ENCODE measurements around the gene FAM177A1. TPM values are rescaled to one million over a fixed set of nuclear protein-coding genes. Genes with fewer than 3 reads are reported as not detected.

The FAM177A1 gene
- total RNA-seq, 1 donor from 2014 or later = 58.2 TPM

DNA sequence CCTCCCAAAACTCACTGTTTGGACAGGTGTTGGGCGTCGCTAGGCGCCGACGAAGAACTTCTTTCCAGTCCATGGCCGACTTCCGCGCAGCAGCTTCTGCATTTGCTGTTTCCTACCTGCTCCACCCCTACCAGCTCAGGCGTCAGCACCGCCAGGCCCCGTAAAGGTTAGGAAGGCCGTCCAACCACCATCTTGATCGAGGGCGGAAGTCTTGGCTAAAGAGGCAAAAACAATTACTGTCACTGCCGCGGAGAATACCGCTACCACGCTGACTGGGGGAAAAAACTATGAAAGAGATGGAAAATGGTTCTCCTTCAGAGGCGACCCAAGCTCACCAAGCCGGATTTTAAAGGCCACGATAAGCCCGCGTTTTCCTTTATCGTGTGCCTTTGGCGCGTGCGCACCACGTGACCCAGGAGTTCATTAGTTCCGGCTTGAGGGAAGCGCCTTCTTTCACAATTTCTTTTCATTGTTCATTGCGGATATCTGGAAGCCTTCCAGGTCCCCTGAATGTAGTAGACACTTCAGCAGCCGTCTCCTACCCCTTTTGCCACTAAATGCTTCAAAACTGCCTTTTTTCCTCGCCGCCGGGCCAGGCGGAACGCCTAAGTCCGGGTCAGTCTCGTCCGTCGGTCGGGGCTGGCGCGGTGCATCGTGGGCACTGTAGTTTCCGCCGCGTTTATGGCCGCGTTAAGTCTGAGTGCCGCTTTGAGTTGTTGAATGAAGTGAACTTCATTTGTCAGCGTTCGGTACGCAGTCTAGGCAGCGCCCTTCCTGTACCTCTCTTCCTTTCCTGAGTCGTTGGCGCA lies 76.0 kb downstream of the FAM177A1 start, which contains the start of the genes PPP2R3C and PRORP:
PPP2R3C (minus strand) TSS at position 104 of the 809 bp plus-strand sequence; CDS start at position 73, 31 bp downstream.
PRORP (plus strand) TSS at position 666 of the 809 bp plus-strand sequence. CDS start 694 bp downstream, outside the sequence.
- H3K27ac Mint-ChIP-seq = peak within 1 kb of the TSS; percentile 100
- TF ChIP-seq, protein P1, sequence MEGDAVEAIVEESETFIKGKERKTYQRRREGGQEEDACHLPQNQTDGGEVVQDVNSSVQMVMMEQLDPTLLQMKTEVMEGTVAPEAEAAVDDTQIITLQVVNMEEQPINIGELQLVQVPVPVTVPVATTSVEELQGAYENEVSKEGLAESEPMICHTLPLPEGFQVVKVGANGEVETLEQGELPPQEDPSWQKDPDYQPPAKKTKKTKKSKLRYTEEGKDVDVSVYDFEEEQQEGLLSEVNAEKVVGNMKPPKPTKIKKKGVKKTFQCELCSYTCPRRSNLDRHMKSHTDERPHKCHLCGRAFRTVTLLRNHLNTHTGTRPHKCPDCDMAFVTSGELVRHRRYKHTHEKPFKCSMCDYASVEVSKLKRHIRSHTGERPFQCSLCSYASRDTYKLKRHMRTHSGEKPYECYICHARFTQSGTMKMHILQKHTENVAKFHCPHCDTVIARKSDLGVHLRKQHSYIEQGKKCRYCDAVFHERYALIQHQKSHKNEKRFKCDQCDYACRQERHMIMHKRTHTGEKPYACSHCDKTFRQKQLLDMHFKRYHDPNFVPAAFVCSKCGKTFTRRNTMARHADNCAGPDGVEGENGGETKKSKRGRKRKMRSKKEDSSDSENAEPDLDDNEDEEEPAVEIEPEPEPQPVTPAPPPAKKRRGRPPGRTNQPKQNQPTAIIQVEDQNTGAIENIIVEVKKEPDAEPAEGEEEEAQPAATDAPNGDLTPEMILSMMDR (IDR thresholded peaks at IDR 0.05) = no peak
- peak; percentile 43 for TF ChIP-seq EZH2 (IDR thresholded peaks at IDR 0.05)
- peak within 1 kb of the TSS; percentile 82 for H3K4me3 ChIP-seq
- peak within 1 kb of the TSS; percentile 99 for H3K4me3 Mint-ChIP-seq
- H3K9ac ChIP-seq = peak within 1 kb of the TSS; percentile 55
- peak within 1 kb of the TSS; percentile 98 for H2AFZ ChIP-seq (replicated peaks)
- H3K27me3 ChIP-seq = no peaks in the 10 kb centered on the region
- H3K9me3 Mint-ChIP-seq = no peaks in the 10 kb centered on the region
- peaks cover 52% of the 10 kb centered on the region for H3K79me2 ChIP-seq (ENCODE audit: low read depth)
- H3K4me1 Mint-ChIP-seq = peaks cover 35% of the 10 kb centered on the region
- peaks cover 4% of the 10 kb centered on the region for H3K36me3 ChIP-seq
- peak; percentile 93 for DNase-seq (ENCODE audit: low spot score)
- H3K27me3 Mint-ChIP-seq (ENCODE audit: insufficient read depth, low read depth) = peaks cover 9% of the 10 kb centered on the region
- no peaks in the 10 kb centered on the region for H3K9me3 ChIP-seq (ENCODE audit: low read depth)
- peaks cover 15% of the 10 kb centered on the region for H3K36me3 Mint-ChIP-seq
- peaks cover 6% of the 10 kb centered on the region for H3K4me1 ChIP-seq
- peak within 1 kb of the TSS; percentile 89 for H3K4me2 ChIP-seq
- H3K27ac ChIP-seq = peak within 1 kb of the TSS; percentile 91
- H4K20me1 ChIP-seq (ENCODE audit: low read depth) = no peaks in the 10 kb centered on the region
- H3F3A ChIP-seq (ENCODE audit: low read depth) = peaks cover 16% of the 10 kb centered on the region

DNA sequence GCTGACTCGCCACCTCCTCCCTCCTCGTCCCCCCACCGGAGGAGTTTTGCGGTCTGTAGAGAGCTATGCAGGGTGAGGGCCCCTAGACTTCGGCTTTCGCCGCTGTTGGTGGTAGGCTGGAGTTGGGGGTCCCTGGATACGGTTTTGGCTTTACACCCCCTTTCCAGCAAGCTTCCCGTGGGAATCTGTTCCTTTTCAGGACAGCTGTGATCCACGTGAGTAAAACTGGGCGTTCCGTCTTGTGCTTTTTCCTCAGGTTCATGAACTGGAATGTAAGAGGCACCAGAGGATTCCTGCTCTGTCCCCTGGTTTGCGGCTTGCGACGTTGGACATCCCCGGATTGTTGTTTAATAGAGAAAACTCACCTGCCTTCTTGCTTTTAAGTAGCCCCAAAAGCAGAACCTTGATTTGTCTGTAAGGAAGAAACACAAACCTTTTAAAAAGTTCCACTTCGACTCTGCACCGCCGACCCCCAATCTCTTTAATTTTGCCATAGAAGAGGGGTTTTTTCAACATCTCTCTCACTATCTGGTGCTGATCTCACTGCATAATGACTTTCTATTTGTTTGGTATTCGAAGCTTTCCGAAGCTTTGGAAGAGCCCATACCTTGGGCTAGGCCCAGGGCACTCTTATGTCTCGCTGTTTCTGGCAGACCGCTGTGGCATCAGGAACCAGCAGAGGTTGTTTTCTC lies 76.8 kb downstream of the FAM177A1 start:
- peaks cover 4% of the 10 kb centered on the region for H3K36me3 ChIP-seq
- peaks cover 16% of the 10 kb centered on the region for H3K36me3 Mint-ChIP-seq
- peak overlapping the region; percentile 82 for H3K4me3 ChIP-seq
- H3K4me3 Mint-ChIP-seq = peak overlapping the region; percentile 99
- H3K4me2 ChIP-seq = peak overlapping the region; percentile 89
- DNase-seq (ENCODE audit: low spot score) = no peak
- H2AFZ ChIP-seq (replicated peaks) = peak overlapping the region; percentile 98
- H3K27ac Mint-ChIP-seq = peak overlapping the region; percentile 100
- TF ChIP-seq EZH2 (IDR thresholded peaks at IDR 0.05) (peak; percentile 15), EZH2phosphoT487 (IDR thresholded peaks at IDR 0.05) (no peak)
- H3K9me3 Mint-ChIP-seq = no peaks in the 10 kb centered on the region
- peak overlapping the region; percentile 55 for H3K9ac ChIP-seq
- H3F3A ChIP-seq (ENCODE audit: low read depth) = peaks cover 16% of the 10 kb centered on the region
- peaks cover 7% of the 10 kb centered on the region for H3K27me3 Mint-ChIP-seq (ENCODE audit: insufficient read depth, low read depth)
- peaks cover 35% of the 10 kb centered on the region for H3K4me1 Mint-ChIP-seq
- no peaks in the 10 kb centered on the region for H4K20me1 ChIP-seq (ENCODE audit: low read depth)
- no peaks in the 10 kb centered on the region for H3K27me3 ChIP-seq
- no peaks in the 10 kb centered on the region for H3K9me3 ChIP-seq (ENCODE audit: low read depth)
- no peak overlapping the region for H3K27ac ChIP-seq
- peaks cover 6% of the 10 kb centered on the region for H3K4me1 ChIP-seq
- H3K79me2 ChIP-seq (ENCODE audit: low read depth) = peaks cover 54% of the 10 kb centered on the region

DNA sequence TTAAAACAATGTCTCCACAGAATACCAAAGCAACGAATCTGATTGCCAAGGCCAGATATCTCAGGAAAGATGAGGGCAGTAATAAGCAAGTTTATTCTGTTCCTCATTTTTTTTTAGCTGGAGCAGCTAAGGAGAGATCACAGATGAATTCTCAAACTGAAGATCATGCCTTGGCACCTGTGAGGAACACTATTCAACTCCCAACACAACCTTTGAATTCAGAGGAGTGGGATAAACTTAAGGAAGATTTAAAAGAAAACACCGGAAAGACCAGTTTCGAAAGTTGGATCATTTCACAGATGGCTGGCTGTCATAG lies 77.3 kb downstream of the FAM177A1 start:
- H2AFZ ChIP-seq (replicated peaks) = no peak overlapping the region
- H3K79me2 ChIP-seq (ENCODE audit: low read depth) = peaks cover 57% of the 10 kb centered on the region
- peaks cover 7% of the 10 kb centered on the region for H3K27me3 Mint-ChIP-seq (ENCODE audit: insufficient read depth, low read depth)
- no peak overlapping the region for H3K27ac ChIP-seq
- H3K36me3 ChIP-seq = peaks cover 4% of the 10 kb centered on the region
- H3K4me3 ChIP-seq = peak overlapping the region; percentile 82
- TF ChIP-seq, protein P1 (IDR thresholded peaks at IDR 0.05) = no peak
- no peak for TF ChIP-seq EZH2phosphoT487 (IDR thresholded peaks at IDR 0.05)
- no peak for TF ChIP-seq EZH2 (IDR thresholded peaks at IDR 0.05)
- H3K4me2 ChIP-seq = peak overlapping the region; percentile 89
- peak overlapping the region; percentile 99 for H3K4me3 Mint-ChIP-seq
- H3K9ac ChIP-seq = peak overlapping the region; percentile 55
- peak overlapping the region; percentile 100 for H3K27ac Mint-ChIP-seq
- H3K36me3 Mint-ChIP-seq = peaks cover 20% of the 10 kb centered on the region
- H3K4me1 Mint-ChIP-seq = peaks cover 32% of the 10 kb centered on the region
- H3K27me3 ChIP-seq = no peaks in the 10 kb centered on the region
- no peaks in the 10 kb centered on the region for H4K20me1 ChIP-seq (ENCODE audit: low read depth)
- no peaks in the 10 kb centered on the region for H3K9me3 ChIP-seq (ENCODE audit: low read depth)
- no peaks in the 10 kb centered on the region for H3K9me3 Mint-ChIP-seq
- no peak for DNase-seq (ENCODE audit: low spot score)
- peaks cover 16% of the 10 kb centered on the region for H3F3A ChIP-seq (ENCODE audit: low read depth)
- peaks cover 6% of the 10 kb centered on the region for H3K4me1 ChIP-seq
